MG63 (cell line): ENCODE data around the gene EHMT2. TPM values are rescaled to one million over a fixed set of nuclear protein-coding genes. Genes with fewer than 3 reads are reported as not detected.

Experiments used
- DNase-seq: peaks from one replicate; pipeline ENCODE4 v3.0.0-alpha.2; 2020
- H3K27me3 ChIP-seq: fragments of 250-450 bp; sonication (Bioruptor Pico); 2 replicates; pipeline ENCODE4 v1.5.1; 2020; ENCODE audit warnings: mild to moderate bottlenecking, moderate library complexity
- H3K36me3 ChIP-seq: fragments of 250-450 bp; sonication (Bioruptor Pico); 2 replicates; pipeline ENCODE4 v1.5.1; 2020; ENCODE audit warnings: mild to moderate bottlenecking, moderate library complexity
- H3K4me3 ChIP-seq: fragments of 250-450 bp; sonication (Bioruptor Pico); 2 replicates; pipeline ENCODE4 v1.5.1; 2020; ENCODE audit warnings: mild to moderate bottlenecking, moderate library complexity
- H3K9me3 ChIP-seq: fragments of 250-450 bp; sonication (Bioruptor Pico); 2 replicates; pipeline ENCODE4 v1.5.1; 2020; ENCODE audit warnings: mild to moderate bottlenecking, moderate library complexity
- total RNA-seq: library from RNA; depleted of rRNA; stranded (reverse); fragments of >200 nt; shearing (Covaris generic); gene quantifications from 2 replicates; pipeline ENCODE4 v1.2.3, GENCODE V29; 2014; ENCODE audit warnings: low replicate concordance

The EHMT2 gene
- total RNA-seq, 1 experiment from 2014 or later = 38.9 TPM

GRCh38 chr6:31900917-31901414, 3.5 kb upstream of the EHMT2 start:
- Histone ChIP-seq H3K36me3 (peaks cover 2% of the 10 kb centered on the region; the same call in 1 of the 2 replicates), H3K27me3 (no peaks in the 10 kb centered on the region), H3K9me3 (no peaks in the 10 kb centered on the region), H3K4me3 (peak overlapping the region; percentile 47)
- no peak for DNase-seq

- Histone ChIP-seq H3K4me3 (no peak overlapping the region), H3K36me3 (peaks cover 2% of the 10 kb centered on the region; the same call in 1 of the 2 replicates), H3K27me3 (no peaks in the 10 kb centered on the region), H3K9me3 (no peaks in the 10 kb centered on the region)
- no peak for DNase-seq
These were observed 2.6 kb upstream of the EHMT2 start for GRCh38 chr6:31899882-31900722.

- H3K9me3 ChIP-seq = no peaks in the 10 kb centered on the region
- H3K4me3 ChIP-seq = no peak overlapping the region
- no peak for DNase-seq
- no peaks in the 10 kb centered on the region for H3K27me3 ChIP-seq
- H3K36me3 ChIP-seq = peaks cover 2% of the 10 kb centered on the region; the same call in 1 of the 2 replicates
These were observed 1.7 kb upstream of the EHMT2 start for GRCh38 chr6:31899215-31899614.

- no peaks in the 10 kb centered on the region for H3K27me3 ChIP-seq
- H3K9me3 ChIP-seq = no peaks in the 10 kb centered on the region
- peak overlapping the region; percentile 73 for H3K4me3 ChIP-seq
- H3K36me3 ChIP-seq = peaks cover 2% of the 10 kb centered on the region; the same call in 1 of the 2 replicates
- no peak for DNase-seq
These were observed 999 bp upstream of the EHMT2 start for GRCh38 chr6:31898383-31899011.

GRCh38 chr6:31896856-31897611, 464 bp downstream of the EHMT2 start:
- peaks cover 6% of the 10 kb centered on the region; the same call in 1 of the 2 replicates for H3K36me3 ChIP-seq
- no peaks in the 10 kb centered on the region for H3K27me3 ChIP-seq
- no peak for DNase-seq
- H3K9me3 ChIP-seq = no peaks in the 10 kb centered on the region
- peak overlapping the region; percentile 73 for H3K4me3 ChIP-seq

GRCh38 chr6:31896493-31896855, 1.0 kb downstream of the EHMT2 start:
- DNase-seq = no peak
- H3K36me3 ChIP-seq = peaks cover 6% of the 10 kb centered on the region
- H3K9me3 ChIP-seq = no peaks in the 10 kb centered on the region
- peak overlapping the region; percentile 73 for H3K4me3 ChIP-seq
- no peaks in the 10 kb centered on the region for H3K27me3 ChIP-seq

- no peak for DNase-seq
- Histone ChIP-seq H3K4me3 (no peak overlapping the region), H3K36me3 (peaks cover 8% of the 10 kb centered on the region), H3K9me3 (no peaks in the 10 kb centered on the region), H3K27me3 (no peaks in the 10 kb centered on the region)
These were observed 4.7 kb downstream of the EHMT2 start for GRCh38 chr6:31892821-31893220.

GRCh38 chr6:31889331-31889972, 8.0 kb downstream of the EHMT2 start:
- Histone ChIP-seq H3K36me3 (peaks cover 8% of the 10 kb centered on the region), H3K27me3 (no peaks in the 10 kb centered on the region), H3K9me3 (no peaks in the 10 kb centered on the region), H3K4me3 (no peak overlapping the region)
- DNase-seq = no peak

- peaks cover 8% of the 10 kb centered on the region for H3K36me3 ChIP-seq
- H3K4me3 ChIP-seq = no peak overlapping the region
- H3K9me3 ChIP-seq = no peaks in the 10 kb centered on the region
- no peaks in the 10 kb centered on the region for H3K27me3 ChIP-seq
- no peak for DNase-seq
These were observed 8.9 kb downstream of the EHMT2 start for GRCh38 chr6:31888276-31889258.

GRCh38 chr6:31887173-31888007, 10.1 kb downstream of the EHMT2 start:
- Histone ChIP-seq H3K36me3 (peaks cover 5% of the 10 kb centered on the region), H3K9me3 (no peaks in the 10 kb centered on the region), H3K27me3 (no peaks in the 10 kb centered on the region), H3K4me3 (no peak overlapping the region)
- no peak for DNase-seq

GRCh38 chr6:31886541-31886991, 10.9 kb downstream of the EHMT2 start:
- Histone ChIP-seq H3K27me3 (no peaks in the 10 kb centered on the region), H3K36me3 (peaks cover 5% of the 10 kb centered on the region), H3K4me3 (no peak overlapping the region), H3K9me3 (no peaks in the 10 kb centered on the region)
- no peak for DNase-seq

GRCh38 chr6:31884528-31885035, 12.9 kb downstream of the EHMT2 start:
- no peaks in the 10 kb centered on the region for H3K27me3 ChIP-seq
- peaks cover 5% of the 10 kb centered on the region for H3K36me3 ChIP-seq
- no peak overlapping the region for H3K4me3 ChIP-seq
- no peaks in the 10 kb centered on the region for H3K9me3 ChIP-seq
- DNase-seq = no peak

- Histone ChIP-seq H3K9me3 (no peaks in the 10 kb centered on the region), H3K27me3 (no peaks in the 10 kb centered on the region), H3K4me3 (no peak overlapping the region), H3K36me3 (peaks cover 5% of the 10 kb centered on the region; the same call in 1 of the 2 replicates)
- DNase-seq = no peak
These were observed 13.8 kb downstream of the EHMT2 start for GRCh38 chr6:31883676-31884075.

GRCh38 chr6:31882344-31882743, 15.2 kb downstream of the EHMT2 start:
- Histone ChIP-seq H3K9me3 (no peaks in the 10 kb centered on the region), H3K4me3 (no peak overlapping the region), H3K27me3 (no peaks in the 10 kb centered on the region), H3K36me3 (peaks cover under 1% of the 10 kb centered on the region; the same call in 1 of the 2 replicates)
- peak; percentile 26 for DNase-seq
